ENCODE data around the gene FEZF1.

FEZF1 gene

DNA sequence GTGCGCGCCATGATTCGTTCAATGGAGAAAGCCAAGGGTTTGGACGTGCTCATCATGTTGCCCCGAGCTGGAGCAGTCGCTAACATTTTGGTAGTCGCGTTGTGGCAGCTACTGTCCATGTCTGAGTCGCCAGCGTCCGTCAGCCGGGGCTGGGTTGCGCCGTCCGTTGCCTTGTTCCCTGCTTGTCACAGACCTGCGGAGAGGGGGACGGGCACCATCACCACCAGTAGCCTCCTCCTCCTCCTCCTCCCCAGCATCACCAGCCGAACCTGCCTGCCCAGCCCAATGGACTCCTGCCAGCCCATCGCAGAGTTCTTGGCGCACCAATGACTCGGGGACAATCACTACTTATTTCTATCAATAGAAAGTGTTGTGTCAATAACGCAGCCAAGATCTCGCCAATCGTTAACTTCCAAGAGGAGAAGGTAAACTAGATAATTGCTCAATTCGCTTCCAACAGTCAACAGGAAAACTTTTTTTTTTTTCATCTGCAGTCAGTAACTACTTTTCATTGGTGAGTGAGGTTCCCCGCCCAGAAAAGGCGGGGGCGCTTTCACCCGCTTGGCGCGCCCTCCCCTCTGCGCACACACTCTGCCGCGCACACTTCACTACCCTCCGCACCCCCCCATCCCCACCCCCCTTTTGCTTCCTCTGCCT lies at the start of gene FEZF1:
Gene FEZF1 (minus strand): TSS at position 432 of the 657 bp plus-strand sequence. CDS start 313 bp downstream, at position 119.
- no peak for DNase-seq (ENCODE audit: low read depth in 2 of 2)
- no peak within 1 kb of the TSS for H3K4me3 ChIP-seq (replicated peaks in 1 of 2; ENCODE audit: low read depth in 2 of 2, low read length in 2 of 2)
- TF ChIP-seq, protein P1, sequence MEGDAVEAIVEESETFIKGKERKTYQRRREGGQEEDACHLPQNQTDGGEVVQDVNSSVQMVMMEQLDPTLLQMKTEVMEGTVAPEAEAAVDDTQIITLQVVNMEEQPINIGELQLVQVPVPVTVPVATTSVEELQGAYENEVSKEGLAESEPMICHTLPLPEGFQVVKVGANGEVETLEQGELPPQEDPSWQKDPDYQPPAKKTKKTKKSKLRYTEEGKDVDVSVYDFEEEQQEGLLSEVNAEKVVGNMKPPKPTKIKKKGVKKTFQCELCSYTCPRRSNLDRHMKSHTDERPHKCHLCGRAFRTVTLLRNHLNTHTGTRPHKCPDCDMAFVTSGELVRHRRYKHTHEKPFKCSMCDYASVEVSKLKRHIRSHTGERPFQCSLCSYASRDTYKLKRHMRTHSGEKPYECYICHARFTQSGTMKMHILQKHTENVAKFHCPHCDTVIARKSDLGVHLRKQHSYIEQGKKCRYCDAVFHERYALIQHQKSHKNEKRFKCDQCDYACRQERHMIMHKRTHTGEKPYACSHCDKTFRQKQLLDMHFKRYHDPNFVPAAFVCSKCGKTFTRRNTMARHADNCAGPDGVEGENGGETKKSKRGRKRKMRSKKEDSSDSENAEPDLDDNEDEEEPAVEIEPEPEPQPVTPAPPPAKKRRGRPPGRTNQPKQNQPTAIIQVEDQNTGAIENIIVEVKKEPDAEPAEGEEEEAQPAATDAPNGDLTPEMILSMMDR (IDR thresholded peaks at IDR 0.05; ENCODE audit: low read depth, low read length), result no peak

DNA sequence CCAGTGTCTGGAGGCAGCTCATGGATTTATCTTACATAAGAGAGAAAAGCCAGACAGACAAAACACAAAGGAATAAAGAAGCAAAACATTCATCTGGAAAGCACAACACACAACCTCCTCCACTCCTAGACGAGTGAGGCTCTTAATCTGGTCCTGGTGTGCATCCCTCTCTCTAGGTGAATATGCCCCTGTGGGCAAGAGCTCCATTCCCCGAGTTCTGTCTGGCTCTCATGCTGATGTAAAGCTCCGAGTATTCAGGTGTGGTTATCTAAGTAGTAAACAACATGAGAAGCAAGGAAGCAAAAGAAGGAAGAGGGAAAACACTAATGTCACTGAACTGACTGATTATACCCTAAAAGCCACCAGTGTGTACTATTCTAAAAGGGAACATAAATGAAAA lies 47.9 kb upstream of the FEZF1 start:
- no peak overlapping the region for H3K4me3 ChIP-seq (replicated peaks in 1 of 2; ENCODE audit: low read depth in 2 of 2, low read length in 2 of 2)
- TF ChIP-seq, protein P1 (IDR thresholded peaks at IDR 0.05; ENCODE audit: low read depth, low read length), result no peak
- DNase-seq (ENCODE audit: low read depth in 2 of 2), result no peak

DNA sequence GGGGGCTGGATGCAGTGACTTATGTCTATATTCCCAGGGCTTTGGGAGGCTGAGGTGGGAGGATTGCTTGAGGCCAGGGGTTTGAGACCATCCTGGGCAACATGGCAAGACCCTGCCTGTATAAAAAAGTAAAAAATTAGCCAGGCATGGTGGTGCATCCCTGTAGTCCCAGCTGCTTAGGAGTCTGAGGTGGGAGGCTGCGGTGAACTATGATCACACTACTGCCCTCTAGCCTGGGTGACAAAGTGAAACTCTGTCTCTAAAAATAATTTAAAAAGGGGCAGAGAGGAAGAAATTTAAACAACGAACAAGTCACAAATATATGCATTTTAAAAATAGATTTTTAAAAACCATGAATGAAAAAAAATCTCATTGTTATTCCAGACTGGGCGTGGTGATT lies 46.2 kb upstream of the FEZF1 start:
- TF ChIP-seq, protein P1 (IDR thresholded peaks at IDR 0.05; ENCODE audit: low read depth, low read length), result no peak
- no peak overlapping the region for H3K4me3 ChIP-seq (replicated peaks in 1 of 2; ENCODE audit: low read depth in 2 of 2, low read length in 2 of 2)
- no peak for DNase-seq (ENCODE audit: low read depth in 2 of 2)

DNA sequence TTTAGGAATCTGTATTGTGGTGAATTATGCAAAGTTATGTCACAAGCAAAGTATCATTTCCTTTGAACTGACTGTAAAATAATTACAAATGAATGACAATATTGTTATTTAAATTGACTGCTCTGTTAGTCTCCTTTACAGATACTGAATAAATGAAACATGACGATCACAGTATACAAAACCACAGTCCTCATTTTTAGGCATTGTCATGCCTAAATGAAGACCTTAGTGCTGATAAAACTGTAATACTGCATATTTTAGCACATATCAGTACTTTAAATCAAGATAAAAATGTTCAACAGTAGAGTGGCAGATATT lies 39.7 kb upstream of the FEZF1 start:
- TF ChIP-seq, protein P1 (IDR thresholded peaks at IDR 0.05; ENCODE audit: low read depth, low read length), result no peak
- no peak overlapping the region for H3K4me3 ChIP-seq (replicated peaks in 1 of 2; ENCODE audit: low read depth in 2 of 2, low read length in 2 of 2)
- DNase-seq (ENCODE audit: low read depth in 2 of 2), result no peak

DNA sequence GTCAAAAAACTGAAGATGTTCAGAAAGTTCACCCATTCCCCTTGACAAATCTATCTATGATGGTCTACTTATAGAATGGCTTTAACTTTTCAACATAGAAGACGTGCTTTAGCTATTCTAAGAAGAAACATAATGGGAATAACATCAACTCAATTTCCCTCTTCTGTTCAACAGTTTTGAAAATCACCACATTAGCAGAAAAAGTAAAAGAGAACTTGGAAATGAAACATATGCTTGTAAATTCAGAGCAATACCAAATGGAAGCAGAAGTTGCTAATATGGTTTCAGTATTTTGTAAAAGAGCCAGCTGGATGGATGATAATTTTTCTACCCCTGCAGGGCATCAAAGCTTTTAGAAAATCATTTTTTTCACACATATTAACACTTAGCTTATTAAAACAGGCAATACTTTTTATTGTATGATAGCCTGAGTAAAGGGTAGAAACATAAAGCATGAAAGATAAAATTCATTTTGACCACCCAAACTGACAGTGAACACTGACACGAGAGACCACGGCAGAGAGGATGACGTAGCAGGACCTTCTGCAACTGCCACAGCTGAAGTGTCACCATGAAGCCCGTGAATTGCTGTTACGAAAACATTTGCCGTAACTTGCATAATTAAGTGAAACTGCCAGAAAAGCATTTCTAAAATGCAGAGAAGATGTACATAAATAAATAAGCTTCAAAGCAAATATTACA lies 39.2 kb upstream of the FEZF1 start:
- DNase-seq (ENCODE audit: low read depth in 2 of 2), result no peak
- H3K4me3 ChIP-seq (replicated peaks in 1 of 2; ENCODE audit: low read depth in 2 of 2, low read length in 2 of 2), result no peak overlapping the region
- TF ChIP-seq, protein P1 (IDR thresholded peaks at IDR 0.05; ENCODE audit: low read depth, low read length), result no peak

DNA sequence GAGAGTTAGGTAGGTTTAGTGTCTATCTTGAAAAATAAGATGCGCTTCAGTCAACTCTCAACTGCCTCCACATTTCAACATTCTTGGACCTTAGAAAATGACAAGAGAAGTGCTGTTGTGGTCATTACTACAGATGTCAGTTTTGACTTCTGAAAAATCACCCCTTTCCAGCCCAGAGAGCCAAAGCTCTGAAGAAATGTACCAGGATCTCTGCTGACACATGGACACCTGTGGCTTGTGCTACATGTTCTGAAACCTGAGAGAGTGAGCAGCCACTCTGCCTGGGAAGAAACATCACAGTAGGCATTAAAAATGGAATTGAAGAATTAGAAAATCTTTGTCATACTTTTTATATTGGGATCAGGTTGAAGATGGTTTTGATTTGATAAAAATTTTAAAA lies 35.9 kb upstream of the FEZF1 start:
- TF ChIP-seq, protein P1 (IDR thresholded peaks at IDR 0.05; ENCODE audit: low read depth, low read length), result no peak
- DNase-seq (ENCODE audit: low read depth in 2 of 2), result no peak
- no peak overlapping the region for H3K4me3 ChIP-seq (replicated peaks in 1 of 2; ENCODE audit: low read depth in 2 of 2, low read length in 2 of 2)

All from cardiac fibroblast (primary cell).